IPS-18a (cell line): ENCODE results near the gene GPRC5A.
"Not testable (repeated sequence)": the region's sequence is repeated elsewhere in the genome, so short reads cannot be mapped to it uniquely, and the experiment has no call there.

Experiments used
- H3K27ac ChIP-seq: one replicate; pipeline ENCODE4 v1.5.1; 2013; ENCODE audit warnings: low read length
- H3K27me3 ChIP-seq: one replicate; pipeline ENCODE4 v1.6.1; 2013; ENCODE audit warnings: mild to moderate bottlenecking, low read length; ENCODE audit not compliant: control insufficient read depth, insufficient read depth
- H3K36me3 ChIP-seq: one replicate; pipeline ENCODE4 v1.6.1; 2013; ENCODE audit warnings: low read depth, low read length; ENCODE audit not compliant: control insufficient read depth
- H3K4me1 ChIP-seq: one replicate; pipeline ENCODE4 v1.6.1; 2013; ENCODE audit warnings: low read depth, low read length; ENCODE audit not compliant: control insufficient read depth
- H3K4me3 ChIP-seq: one replicate; pipeline ENCODE4 v1.5.1; 2013; ENCODE audit warnings: low read length
- H3K9ac ChIP-seq: one replicate; pipeline ENCODE4 v1.6.1; 2013; ENCODE audit warnings: mild to moderate bottlenecking, low read length, moderate library complexity
- H3K9me3 ChIP-seq: one replicate; pipeline ENCODE4 v1.6.1; 2013; ENCODE audit warnings: low read depth, low read length; ENCODE audit not compliant: control insufficient read depth

Gene GPRC5A

DNA sequence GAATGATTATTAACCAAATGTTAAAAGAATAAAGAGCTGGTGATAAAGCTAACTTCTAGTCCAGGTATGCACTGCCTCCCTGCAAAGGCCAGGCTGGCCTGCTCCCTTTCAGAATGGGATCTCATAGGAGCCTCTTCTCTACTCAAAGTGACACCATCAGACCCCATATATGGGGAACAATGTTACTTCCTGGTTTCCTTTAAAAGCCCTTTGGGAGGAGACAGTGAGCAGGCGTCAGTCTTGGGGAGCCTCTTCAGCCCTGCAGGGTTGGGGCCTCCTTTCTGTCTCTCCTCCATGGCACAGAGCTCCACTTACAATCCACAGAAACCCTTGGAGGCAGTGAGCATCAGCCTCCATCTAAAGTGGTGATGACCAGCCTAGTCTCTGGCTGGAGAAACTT lies 17.3 kb upstream of the GPRC5A start:
- no peaks in the 10 kb centered on the region for H3K9me3 ChIP-seq
- peaks cover 12% of the 10 kb centered on the region for H3K4me1 ChIP-seq
- H3K4me3 ChIP-seq, result no peak overlapping the region
- H3K27ac ChIP-seq, result no peak overlapping the region
- H3K36me3 ChIP-seq, result no peaks in the 10 kb centered on the region
- no peaks in the 10 kb centered on the region for H3K27me3 ChIP-seq
- H3K9ac ChIP-seq, result no peak overlapping the region

DNA sequence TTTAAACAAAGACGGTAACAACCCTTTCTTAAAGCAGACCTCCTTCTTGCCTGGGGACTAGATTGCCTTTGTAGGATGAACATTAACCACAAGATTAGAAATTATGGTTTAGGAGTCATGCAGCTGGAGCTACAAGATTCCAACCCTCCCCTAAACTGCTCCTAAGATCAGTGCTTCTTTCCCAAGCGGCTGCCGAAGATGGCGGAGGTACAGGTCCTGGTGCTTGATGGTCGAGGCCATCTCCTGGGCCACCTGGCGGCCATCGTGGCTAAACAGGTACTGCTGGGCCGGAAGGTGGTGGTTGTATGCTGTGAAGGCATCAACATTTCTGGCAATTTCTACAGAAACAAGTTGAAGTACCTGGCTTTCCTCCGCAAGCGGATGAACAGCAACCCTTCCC lies 16.1 kb upstream of the GPRC5A start:
- not testable (repeated sequence) for H3K9me3 ChIP-seq, H3K27me3 ChIP-seq, H3K36me3 ChIP-seq, H3K9ac ChIP-seq, H3K4me3 ChIP-seq, H3K27ac ChIP-seq
- peaks cover 12% of the 10 kb centered on the region for H3K4me1 ChIP-seq

DNA sequence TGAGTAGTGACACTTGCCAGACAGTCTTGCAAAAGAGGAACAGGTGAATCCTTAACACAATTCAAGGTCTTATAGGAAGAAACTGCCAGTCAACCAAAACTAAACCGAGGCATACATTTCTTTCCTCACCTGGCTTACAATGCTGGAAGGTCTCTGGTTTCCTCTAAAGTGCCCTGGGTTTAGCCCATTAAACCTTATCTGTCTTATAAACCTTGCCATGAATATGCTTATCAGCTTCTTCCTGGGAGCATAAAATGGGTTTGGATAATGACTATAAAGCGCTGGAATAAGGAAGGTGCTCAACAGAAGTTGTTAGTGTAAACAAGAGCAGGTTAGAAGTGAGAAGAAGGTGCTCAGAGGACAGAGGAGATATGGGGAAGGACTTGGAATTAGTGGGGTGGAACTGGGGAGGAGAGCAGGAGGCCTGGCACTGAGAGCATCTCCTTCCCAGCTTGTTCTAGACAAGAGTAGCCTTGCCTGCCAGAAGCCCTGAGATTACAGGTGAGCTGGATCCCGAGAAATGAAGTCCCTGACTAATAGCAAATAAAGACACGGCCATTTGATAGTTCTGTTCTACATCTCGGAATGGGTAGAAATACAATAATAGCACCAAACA lies 14.1 kb upstream of the GPRC5A start:
- no peaks in the 10 kb centered on the region for H3K9me3 ChIP-seq
- H3K27ac ChIP-seq, result no peak overlapping the region
- H3K36me3 ChIP-seq, result no peaks in the 10 kb centered on the region
- peaks cover 6% of the 10 kb centered on the region for H3K4me1 ChIP-seq
- no peaks in the 10 kb centered on the region for H3K27me3 ChIP-seq
- no peak overlapping the region for H3K9ac ChIP-seq
- no peak overlapping the region for H3K4me3 ChIP-seq

DNA sequence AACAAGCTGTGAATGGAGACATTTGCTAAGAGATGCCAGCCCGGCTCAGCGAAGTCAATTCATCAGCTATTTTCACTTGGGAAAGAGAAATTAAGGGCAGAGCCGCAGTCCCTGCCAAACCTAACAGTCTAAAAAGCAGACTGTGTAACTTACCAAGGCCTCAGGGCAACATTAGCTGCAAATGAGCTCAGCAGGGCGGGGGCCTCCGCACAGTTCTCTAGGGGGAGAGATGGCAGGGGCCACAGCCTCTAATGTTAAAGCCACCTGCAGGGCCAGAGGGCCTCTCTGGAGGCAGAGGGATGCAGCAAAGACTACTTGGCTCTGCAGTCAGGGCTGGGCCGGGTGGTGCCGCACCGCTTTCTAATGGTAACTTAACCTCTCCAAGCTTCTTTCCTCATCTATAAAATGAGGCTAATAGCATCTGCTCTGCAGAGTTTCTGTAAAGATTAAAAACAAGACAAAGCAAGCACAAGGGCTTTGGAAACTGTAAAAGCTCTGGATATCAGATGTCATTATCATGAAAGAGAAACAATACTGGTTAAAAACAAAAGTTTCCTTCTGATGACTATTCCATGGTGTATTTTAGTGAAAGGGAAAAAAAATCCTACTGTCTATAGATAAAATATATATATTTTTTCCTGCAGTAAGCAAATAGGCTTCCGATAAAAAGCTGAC lies 13.4 kb upstream of the GPRC5A start:
- Histone ChIP-seq H3K36me3 (no peaks in the 10 kb centered on the region), H3K27ac (no peak overlapping the region), H3K27me3 (no peaks in the 10 kb centered on the region), H3K4me1 (peaks cover 3% of the 10 kb centered on the region), H3K9me3 (no peaks in the 10 kb centered on the region), H3K4me3 (no peak overlapping the region), H3K9ac (no peak overlapping the region)

DNA sequence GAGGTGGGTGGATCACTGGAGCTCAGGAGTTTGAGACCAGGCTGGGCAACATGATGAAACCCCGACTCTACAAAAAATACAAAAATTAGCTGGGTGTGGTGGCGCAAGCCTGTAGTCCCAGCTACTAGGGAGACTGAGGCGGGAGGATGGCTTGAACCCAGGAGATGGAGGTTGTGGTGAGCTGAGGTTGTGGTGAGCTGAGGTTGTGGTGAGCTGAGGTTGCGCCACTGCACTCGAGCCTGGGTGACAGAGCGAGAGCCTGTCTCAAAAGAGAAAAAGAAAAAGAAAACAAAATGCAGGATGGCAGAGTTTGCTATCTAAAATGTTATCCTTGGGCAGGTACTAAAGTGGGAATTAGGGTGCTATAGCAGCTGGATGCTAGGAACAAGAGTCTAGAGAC lies 10.8 kb upstream of the GPRC5A start:
- Histone ChIP-seq H3K4me1 (peaks cover 7% of the 10 kb centered on the region), H3K27me3 (peaks cover 9% of the 10 kb centered on the region), H3K27ac (no peak overlapping the region), H3K9me3 (no peaks in the 10 kb centered on the region), H3K9ac (no peak overlapping the region), H3K4me3 (no peak overlapping the region), H3K36me3 (no peaks in the 10 kb centered on the region)

DNA sequence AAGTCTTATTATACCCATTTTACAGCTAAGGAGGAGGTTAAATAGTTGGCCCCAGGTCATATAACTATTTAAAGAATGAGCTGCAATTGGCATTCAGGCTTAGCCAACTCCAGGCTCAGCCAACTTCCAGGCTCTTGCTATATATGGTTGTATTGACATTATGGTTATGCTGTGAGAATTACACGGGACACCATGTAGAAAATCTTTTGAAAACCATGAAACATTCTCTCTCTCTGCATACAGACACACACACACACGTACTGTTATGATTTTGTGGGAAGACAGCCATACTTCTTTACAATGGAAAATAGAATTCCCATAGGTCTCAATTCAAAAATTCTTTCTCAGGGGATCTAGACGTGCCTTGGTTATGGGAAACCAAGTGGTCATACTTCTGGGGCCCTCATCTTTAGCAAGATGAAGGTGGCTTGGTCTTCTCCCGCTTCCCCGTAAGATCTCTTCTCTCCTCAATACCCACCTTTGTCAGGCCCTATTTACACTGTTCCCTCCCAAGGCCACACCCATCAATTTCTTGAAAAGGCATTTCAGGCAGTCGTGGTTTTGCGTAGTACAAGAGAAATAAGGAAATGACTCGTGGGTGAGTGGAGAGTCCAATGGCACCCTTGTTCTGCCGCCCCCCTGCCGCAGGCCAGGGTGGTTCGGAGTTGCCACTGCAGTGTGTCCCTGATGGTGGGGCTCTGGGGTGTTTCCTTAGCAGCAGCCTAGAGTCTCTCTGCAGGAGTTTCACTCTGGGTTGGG lies 10.0 kb upstream of the GPRC5A start:
- H3K4me1 ChIP-seq, result peaks cover 7% of the 10 kb centered on the region
- no peaks in the 10 kb centered on the region for H3K9me3 ChIP-seq
- H3K27me3 ChIP-seq, result peaks cover 14% of the 10 kb centered on the region
- no peaks in the 10 kb centered on the region for H3K36me3 ChIP-seq
- no peak overlapping the region for H3K27ac ChIP-seq
- H3K4me3 ChIP-seq, result no peak overlapping the region
- no peak overlapping the region for H3K9ac ChIP-seq

DNA sequence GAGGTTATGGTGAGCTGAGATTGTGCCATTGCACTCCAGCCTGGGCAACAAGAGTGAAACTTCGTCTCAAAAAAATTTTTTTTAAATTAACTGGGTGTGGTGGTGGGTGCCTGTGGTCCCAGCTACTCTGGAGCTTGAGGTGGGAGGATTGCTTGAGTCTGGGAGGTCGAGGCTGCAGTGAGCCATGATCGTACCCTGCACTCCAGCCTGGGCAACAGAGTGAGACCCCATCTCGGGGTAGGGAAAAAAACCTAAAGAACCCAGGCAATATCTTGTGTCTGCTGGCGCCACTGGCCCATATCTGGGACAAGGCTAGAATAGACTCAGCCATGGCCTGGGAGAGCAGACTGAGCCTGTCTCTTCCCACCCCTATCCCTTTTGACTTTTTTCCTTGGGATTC lies 9.1 kb upstream of the GPRC5A start:
- no peak overlapping the region for H3K9ac ChIP-seq
- H3K27me3 ChIP-seq, result peaks cover 14% of the 10 kb centered on the region
- H3K4me3 ChIP-seq, result no peak overlapping the region
- H3K4me1 ChIP-seq, result peaks cover 7% of the 10 kb centered on the region
- H3K27ac ChIP-seq, result no peak overlapping the region
- no peaks in the 10 kb centered on the region for H3K36me3 ChIP-seq
- no peaks in the 10 kb centered on the region for H3K9me3 ChIP-seq

DNA sequence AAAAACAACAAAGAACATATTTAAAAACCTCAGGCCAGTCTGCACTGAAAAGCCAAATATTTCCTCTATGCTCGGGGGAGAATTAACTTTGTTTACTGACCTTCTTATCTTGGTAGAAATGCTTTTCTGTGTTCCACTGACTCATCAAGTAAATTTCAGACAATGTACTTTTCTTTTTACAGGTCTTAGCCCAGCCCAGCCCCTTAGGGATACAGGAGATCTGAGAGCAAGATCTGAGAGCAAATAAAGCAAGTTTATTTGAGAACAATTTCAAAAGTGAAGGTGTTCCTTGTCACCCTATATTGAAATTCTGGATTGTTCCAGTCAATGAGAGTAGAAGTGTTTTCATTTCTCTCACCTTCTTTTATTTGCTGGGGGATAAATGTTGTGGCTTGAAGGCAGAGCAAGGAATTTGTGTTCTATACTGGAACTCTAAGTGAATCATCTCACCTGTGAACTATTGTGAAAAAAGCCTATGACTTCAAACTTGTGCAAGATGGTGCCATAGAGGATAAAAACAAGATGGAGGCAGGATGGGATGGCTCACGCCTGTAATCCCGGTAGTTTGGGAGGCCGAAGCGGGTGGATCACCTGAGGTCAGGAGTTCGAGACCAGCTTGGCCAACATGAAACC lies 7.9 kb upstream of the GPRC5A start:
- Histone ChIP-seq H3K36me3 (no peaks in the 10 kb centered on the region), H3K9ac (no peak overlapping the region), H3K4me1 (peaks cover 7% of the 10 kb centered on the region), H3K27ac (no peak overlapping the region), H3K27me3 (peaks cover 20% of the 10 kb centered on the region), H3K4me3 (no peak overlapping the region), H3K9me3 (no peaks in the 10 kb centered on the region)

DNA sequence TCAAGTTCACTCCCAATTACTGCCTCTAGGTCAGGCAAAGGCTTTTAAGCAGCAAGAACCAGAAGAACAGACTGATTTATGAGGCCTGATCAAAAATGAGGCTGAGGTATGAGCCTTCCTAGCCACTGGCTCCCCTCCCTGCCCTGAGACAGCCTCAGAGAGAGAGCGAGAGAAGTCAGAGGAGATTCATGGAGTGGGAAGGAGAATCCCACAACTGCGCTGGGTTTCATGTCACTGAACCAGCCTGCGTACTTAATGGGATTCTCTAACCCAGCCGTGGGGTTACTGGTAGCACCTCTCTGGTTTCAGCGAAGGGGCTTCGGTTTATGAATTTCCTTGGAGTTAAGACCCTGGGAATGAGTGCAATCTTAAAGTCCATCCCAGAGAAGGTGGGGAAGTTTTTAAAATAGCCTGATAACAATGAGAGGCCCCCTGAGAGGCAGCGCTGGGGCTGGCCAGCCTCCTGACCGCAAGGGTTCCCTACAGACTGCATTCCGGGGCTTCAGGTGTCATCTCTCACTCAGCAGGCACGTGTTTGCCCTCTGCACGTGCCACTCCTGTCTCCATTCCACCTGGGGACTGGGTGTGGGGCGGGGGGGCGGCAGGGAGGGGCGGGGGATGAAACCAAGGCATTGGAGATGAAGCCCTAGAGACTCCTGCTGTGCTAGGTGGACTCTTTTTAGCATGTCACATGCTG lies 6.1 kb upstream of the GPRC5A start:
- H3K4me3 ChIP-seq, result no peak overlapping the region
- peaks cover 36% of the 10 kb centered on the region for H3K27me3 ChIP-seq
- no peak overlapping the region for H3K9ac ChIP-seq
- no peak overlapping the region for H3K27ac ChIP-seq
- no peaks in the 10 kb centered on the region for H3K36me3 ChIP-seq
- H3K4me1 ChIP-seq, result peaks cover 7% of the 10 kb centered on the region
- no peaks in the 10 kb centered on the region for H3K9me3 ChIP-seq

DNA sequence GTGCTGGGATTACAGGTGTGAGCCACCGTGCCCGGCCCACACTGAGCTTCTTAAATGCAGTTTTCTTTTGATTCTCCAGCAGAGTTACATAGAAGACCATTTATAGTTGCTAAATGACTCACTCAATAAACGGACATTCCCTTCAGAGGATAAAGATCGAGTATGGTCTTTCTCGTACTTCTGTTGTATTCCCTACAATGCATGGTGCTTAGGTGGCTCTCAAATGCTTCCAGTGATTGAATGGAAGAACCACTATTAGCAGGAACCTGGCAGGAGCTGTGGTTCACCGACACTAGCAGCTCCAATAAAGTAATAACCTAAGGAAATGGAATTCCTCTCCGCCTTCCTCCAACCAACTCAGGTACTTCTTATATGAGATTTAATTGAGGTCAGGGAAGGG lies 3.9 kb upstream of the GPRC5A start:
- Histone ChIP-seq H3K36me3 (no peaks in the 10 kb centered on the region), H3K9me3 (no peaks in the 10 kb centered on the region), H3K27me3 (peaks cover 58% of the 10 kb centered on the region), H3K9ac (no peak overlapping the region), H3K4me1 (peaks cover 12% of the 10 kb centered on the region), H3K27ac (no peak overlapping the region), H3K4me3 (no peak overlapping the region)

DNA sequence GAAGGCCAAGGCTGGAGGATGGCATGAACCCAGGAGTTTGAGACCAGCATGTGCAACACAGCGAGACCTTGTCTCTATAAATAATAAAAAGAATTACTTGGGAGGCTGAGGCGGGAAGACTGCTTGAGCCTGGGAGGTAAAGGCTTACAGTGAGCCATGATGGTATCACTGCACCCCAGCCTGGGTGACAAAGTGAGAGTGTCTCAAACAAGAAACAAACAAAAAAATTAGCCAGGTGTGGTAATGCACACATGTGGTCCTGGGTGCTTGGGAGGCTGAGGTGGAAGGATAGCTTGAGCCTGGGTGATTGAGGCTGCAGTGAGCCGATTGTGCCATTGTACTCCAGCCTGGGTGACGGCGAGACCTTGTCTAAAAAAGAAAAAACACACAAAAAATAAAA lies 1.7 kb upstream of the GPRC5A start:
- Histone ChIP-seq H3K9me3 (no peaks in the 10 kb centered on the region), H3K27ac (no peak overlapping the region), H3K27me3 (peaks cover 65% of the 10 kb centered on the region), H3K9ac (no peak overlapping the region), H3K4me3 (no peak overlapping the region), H3K4me1 (peaks cover 11% of the 10 kb centered on the region), H3K36me3 (no peaks in the 10 kb centered on the region)
